Ramos (cell line): ENCODE measurements around the gene ATAD1.
"Not testable (repeated sequence)": the region's sequence is repeated elsewhere in the genome, so short reads cannot be mapped to it uniquely, and the experiment has no call there.

ENCODE experiments used
- in situ Hi-C: fragments of 300-500 bp; cut with MboI; formaldehyde crosslinking; loops from one replicate; pipeline ENCODE4 v1.14.3; 2022; ENCODE audit warnings: low sequenced_read_pairs; ENCODE audit not compliant: unreplicated experiment

The ATAD1 gene

GRCh38 chr10:87763086-87763861 is 54.8 kb downstream of the ATAD1 start:
- in situ Hi-C loops = no loop called here

GRCh38 chr10:87761892-87762291 is 56.1 kb downstream of the ATAD1 start:
- in situ Hi-C loops = no loop called here

GRCh38 chr10:87761153-87761552 is 56.9 kb downstream of the ATAD1 start:
- in situ Hi-C loops = no loop called here

GRCh38 chr10:87760195-87760905 is 57.7 kb downstream of the ATAD1 start:
- in situ Hi-C loops = no loop called here

- in situ Hi-C loops = no loop called here
Measured at GRCh38 chr10:87759551-87759950, 58.5 kb downstream of the ATAD1 start.

- in situ Hi-C loops = no loop called here
Measured at GRCh38 chr10:87757685-87758084, 60.3 kb downstream of the ATAD1 start.

GRCh38 chr10:87753995-87754866 is 63.8 kb downstream of the ATAD1 start:
- in situ Hi-C loops = no loop called here

GRCh38 chr10:87752566-87752965 is 65.5 kb downstream of the ATAD1 start:
- in situ Hi-C loops = no loop called here

- in situ Hi-C loops = no loop called here
Measured at GRCh38 chr10:87751274-87751673, 66.8 kb downstream of the ATAD1 start.

GRCh38 chr10:87750817-87751216 is 67.2 kb downstream of the ATAD1 start:
- in situ Hi-C loops = no loop called here

- in situ Hi-C loops = no loop called here
Measured at GRCh38 chr10:87750001-87750671, 67.9 kb downstream of the ATAD1 start.

GRCh38 chr10:87748244-87748643 is 69.8 kb downstream of the ATAD1 start:
- in situ Hi-C loops = not testable (repeated sequence)

GRCh38 chr10:87746911-87747310 is 71.1 kb downstream of the ATAD1 start:
- in situ Hi-C loops = no loop called here

- in situ Hi-C loops = no loop called here
Measured at GRCh38 chr10:87744606-87745005, 73.4 kb downstream of the ATAD1 start.

- in situ Hi-C loops = not testable (repeated sequence)
Measured at GRCh38 chr10:87742992-87743610, 74.9 kb downstream of the ATAD1 start.

- in situ Hi-C loops = no loop called here
Measured at GRCh38 chr10:87740254-87740655, 77.8 kb downstream of the ATAD1 start.

- in situ Hi-C loops = loop anchor here (10.0 kb wide), 1 partner anchor 85 kb away; the partner anchor contains the start of gene PAPSS2
Measured at GRCh38 chr10:87739703-87740102, 78.3 kb downstream of the ATAD1 start.

- in situ Hi-C loops = loop anchor here (10.0 kb wide), 1 partner anchor 83 kb away; the partner anchor contains the start of gene PAPSS2
Measured at GRCh38 chr10:87738253-87738652, 79.8 kb downstream of the ATAD1 start.

GRCh38 chr10:87734987-87735827 is 82.8 kb downstream of the ATAD1 start:
- in situ Hi-C loops = loop anchor here (10.0 kb wide), 1 partner anchor 80 kb away; the partner anchor contains the start of gene PAPSS2
